ENCODE data around the gene CAD.

GRCh38 chr2:27170581-27171337 is 46.4 kb upstream of the CAD start:
- no peak for TF ChIP-seq CTCF (conservative IDR thresholded peaks at IDR 0.05; ENCODE audit: low read depth, low read length)
- TF ChIP-seq USF2 (IDR thresholded peaks at IDR 0.05; ENCODE audit: low read depth, low read length), result no peak
- TF ChIP-seq POLR2A (IDR thresholded peaks at IDR 0.05; ENCODE audit: low read depth, low read length), result no peak
- TF ChIP-seq RAD21 (IDR thresholded peaks at IDR 0.05; ENCODE audit: low read length), result no peak
- no peak for TF ChIP-seq SMC3 (IDR thresholded peaks at IDR 0.05; ENCODE audit: low read depth, low read length)
- no peak for TF ChIP-seq RFX5 (IDR thresholded peaks at IDR 0.05; ENCODE audit: low read depth, low read length)
- TF ChIP-seq MAZ (IDR thresholded peaks at IDR 0.05; ENCODE audit: borderline replicate concordance, low read depth, low read length), result no peak
- TF ChIP-seq ELK1 (IDR thresholded peaks at IDR 0.05; ENCODE audit: borderline replicate concordance, low read depth, low read length), result no peak
- no peak for TF ChIP-seq RCOR1 (IDR thresholded peaks at IDR 0.05; ENCODE audit: insufficient replicate concordance, low read length)
- no peak for TF ChIP-seq CHD1 (IDR thresholded peaks at IDR 0.05; ENCODE audit: low read depth, low read length)
- no peak for TF ChIP-seq NFE2L2 (IDR thresholded peaks at IDR 0.05; ENCODE audit: low read depth, low read length)
- TF ChIP-seq FOS (IDR thresholded peaks at IDR 0.05; ENCODE audit: low read depth, low read length), result no peak
- no peak for TF ChIP-seq MAFK (IDR thresholded peaks at IDR 0.05; ENCODE audit: low read depth, low read length)
- no peak for TF ChIP-seq MXI1 (IDR thresholded peaks at IDR 0.05; ENCODE audit: borderline replicate concordance, low read depth, low read length)

Measured in IMR-90 (cell line).